Measurements from ENCODE around the gene PRSS57. TPM values are rescaled to one million over a fixed set of nuclear protein-coding genes. Genes with fewer than 3 reads are reported as not detected.
"Not testable (repeated sequence)": the region's sequence is repeated elsewhere in the genome, so short reads cannot be mapped to it uniquely, and the experiment has no call there.

PRSS57 gene
- total RNA-seq, 2 donors from 2014 or later, result not detected

- no peak for TF ChIP-seq CTCF (IDR thresholded peaks at IDR 0.05)
- peak; percentile 57 for DNase-seq
- Histone ChIP-seq H3K4me3 (peak overlapping the region; percentile 36), H3K9me3 (no peaks in the 10 kb centered on the region), H3K4me1 (no peaks in the 10 kb centered on the region), H3K36me3 (no peaks in the 10 kb centered on the region), H3K27me3 (peaks cover 19% of the 10 kb centered on the region), H3K27ac (peak overlapping the region; percentile 62), H3K9ac (ENCODE audit: low read depth in 2 of 2, low read length in 2 of 2) (peak overlapping the region in 1 of 2 donors; percentile 70)
- intact Hi-C loops (cut with DNase I), result no loop called here
Measured at GRCh38 chr19:677201-677600, 18.1 kb downstream of the PRSS57 start.

GRCh38 chr19:676339-677105 is 18.7 kb downstream of the PRSS57 start, which contains the start of gene FSTL3:
Gene FSTL3, plus strand, starts transcription at chr19:676392. Its CDS starts 32 bp downstream, at chr19:676424.
- Histone ChIP-seq H3K27me3 (peaks cover 19% of the 10 kb centered on the region), H3K9ac (ENCODE audit: low read depth in 2 of 2, low read length in 2 of 2) (peak within 1 kb of the TSS; percentile 12 to 70), H3K4me1 (no peaks in the 10 kb centered on the region), H3K4me3 (peak within 1 kb of the TSS; percentile 36), H3K36me3 (no peaks in the 10 kb centered on the region), H3K9me3 (no peaks in the 10 kb centered on the region), H3K27ac (peak within 1 kb of the TSS; percentile 62)
- TF ChIP-seq CTCF (IDR thresholded peaks at IDR 0.05), result no peak
- intact Hi-C loops (cut with DNase I), result no loop called here
- DNase-seq, result no peak

- Histone ChIP-seq H3K36me3 (no peaks in the 10 kb centered on the region), H3K4me3 (no peak overlapping the region), H3K9ac (ENCODE audit: low read depth in 2 of 2, low read length in 2 of 2) (peak overlapping the region in 1 of 2 donors; percentile 12), H3K27ac (no peak overlapping the region), H3K27me3 (peaks cover 19% of the 10 kb centered on the region), H3K4me1 (no peaks in the 10 kb centered on the region), H3K9me3 (no peaks in the 10 kb centered on the region)
- no peak for TF ChIP-seq CTCF (IDR thresholded peaks at IDR 0.05)
- intact Hi-C loops (cut with DNase I), result no loop called here
- DNase-seq, result no peak
Measured at GRCh38 chr19:676007-676338, 19.3 kb downstream of the PRSS57 start.

- TF ChIP-seq CTCF (IDR thresholded peaks at IDR 0.05), result no peak
- Histone ChIP-seq H3K27ac (no peak overlapping the region), H3K4me1 (no peaks in the 10 kb centered on the region), H3K9me3 (no peaks in the 10 kb centered on the region), H3K27me3 (peaks cover 19% of the 10 kb centered on the region), H3K36me3 (no peaks in the 10 kb centered on the region), H3K4me3 (no peak overlapping the region), H3K9ac (ENCODE audit: low read depth in 2 of 2, low read length in 2 of 2) (no peak overlapping the region)
- DNase-seq, result no peak
- intact Hi-C loops (cut with DNase I), result no loop called here
Measured at GRCh38 chr19:674282-675151, 20.7 kb downstream of the PRSS57 start.

GRCh38 chr19:670609-671075 is 24.6 kb downstream of the PRSS57 start:
- Histone ChIP-seq H3K36me3 (no peaks in the 10 kb centered on the region), H3K4me3 (no peak overlapping the region), H3K9me3 (no peaks in the 10 kb centered on the region), H3K27me3 (peaks cover 7% of the 10 kb centered on the region), H3K27ac (no peak overlapping the region), H3K9ac (ENCODE audit: low read depth in 2 of 2, low read length in 2 of 2) (no peak overlapping the region), H3K4me1 (no peaks in the 10 kb centered on the region)
- no peak for TF ChIP-seq CTCF (IDR thresholded peaks at IDR 0.05)
- DNase-seq, result no peak
- intact Hi-C loops (cut with DNase I), result no loop called here

GRCh38 chr19:668675-669434 is 26.4 kb downstream of the PRSS57 start:
- H3K36me3 ChIP-seq; H3K27ac ChIP-seq; H3K4me1 ChIP-seq; DNase-seq; H3K4me3 ChIP-seq; H3K9ac ChIP-seq (ENCODE audit: low read depth in 2 of 2, low read length in 2 of 2); H3K9me3 ChIP-seq; H3K27me3 ChIP-seq: not testable (repeated sequence)
- intact Hi-C loops (cut with DNase I), result loop anchor here (10.0 kb wide), 1 partner anchor 84 kb away; the partner anchor contains the start of gene HCN2

GRCh38 chr19:666985-667573 is 28.2 kb downstream of the PRSS57 start:
- not testable (repeated sequence) for H3K36me3 ChIP-seq; H3K4me3 ChIP-seq; H3K9me3 ChIP-seq; H3K4me1 ChIP-seq; H3K27ac ChIP-seq; H3K27me3 ChIP-seq; DNase-seq; H3K9ac ChIP-seq (ENCODE audit: low read depth in 2 of 2, low read length in 2 of 2)
- intact Hi-C loops (cut with DNase I), result loop anchor here (10.0 kb wide), 1 partner anchor 82 kb away; the partner anchor contains the start of gene HCN2

Data from colonic mucosa (tissue), 4 donors.